Measurements from ENCODE around the gene POLD4.

The POLD4 gene

GRCh38 chr11:67314218-67314617 lies 39.1 kb downstream of the POLD4 start:
- no peak for DNase-seq

GRCh38 chr11:67313125-67313890 lies 40.0 kb downstream of the POLD4 start:
- no peak for DNase-seq

- DNase-seq, result no peak
These were observed 40.9 kb downstream of the POLD4 start for GRCh38 chr11:67312187-67313021.

GRCh38 chr11:67311556-67312082 lies 41.7 kb downstream of the POLD4 start:
- DNase-seq, result no peak

- no peak for DNase-seq
These were observed 42.2 kb downstream of the POLD4 start for GRCh38 chr11:67311051-67311555.

GRCh38 chr11:67310246-67311050 lies 42.9 kb downstream of the POLD4 start:
- DNase-seq, result no peak

- DNase-seq, result no peak
These were observed 43.7 kb downstream of the POLD4 start for GRCh38 chr11:67309661-67310061.

GRCh38 chr11:67309166-67309565 lies 44.2 kb downstream of the POLD4 start:
- DNase-seq, result no peak

GRCh38 chr11:67308031-67308866 lies 45.1 kb downstream of the POLD4 start:
- DNase-seq, result no peak

- no peak for DNase-seq
These were observed 45.8 kb downstream of the POLD4 start for GRCh38 chr11:67307545-67308001.

- DNase-seq, result no peak
These were observed 46.4 kb downstream of the POLD4 start for GRCh38 chr11:67306769-67307544.

GRCh38 chr11:67304511-67305113 lies 48.7 kb downstream of the POLD4 start:
- no peak for DNase-seq

GRCh38 chr11:67303835-67304411 lies 49.4 kb downstream of the POLD4 start:
- no peak for DNase-seq

- no peak for DNase-seq
These were observed 50.1 kb downstream of the POLD4 start, which contains the start of gene SSH3 for GRCh38 chr11:67303132-67303834. Gene SSH3 (plus strand): TSS chr11:67303530. CDS start chr11:67303626, 96 bp downstream.

- no peak for DNase-seq
These were observed 50.7 kb downstream of the POLD4 start for GRCh38 chr11:67302571-67303131.

GRCh38 chr11:67301951-67302516 lies 51.3 kb downstream of the POLD4 start:
- no peak for DNase-seq

GRCh38 chr11:67301313-67301921 lies 51.9 kb downstream of the POLD4 start:
- DNase-seq, result no peak

All from NCI-H1436 treated with DMSO at 0.1 percent for 48 hours (cell line).